Kidney (tissue), 14 donors: Measurements from ENCODE around the gene CCDC85A. TPM values are rescaled to one million over a fixed set of nuclear protein-coding genes. Genes with fewer than 3 reads are reported as not detected.

ENCODE experiments used
- DNase-seq, 5 donors: peaks; one replicate each; pipeline ENCODE4 v3.0.0-alpha.2; 2013 to 2020
- FAIRE-seq: peaks from 2 replicates; lab custom pipeline; 2012; peaks lifted over from hg19 to GRCh38; lab: Jason Lieb, UNC
- H3K27ac ChIP-seq, 2 donors: one replicate each; pipeline ENCODE4 v1.7.0; 2013; ENCODE audit warnings: low read depth in 2 of 2, low read length in 2 of 2, inconsistent platforms in 1 of 2
- H3K27me3 ChIP-seq: one replicate; pipeline ENCODE4 v1.7.1; 2013; ENCODE audit warnings: low read length, inconsistent platforms; ENCODE audit not compliant: control insufficient read depth, insufficient read depth
- H3K36me3 ChIP-seq, 3 donors: one replicate each; pipeline versions ENCODE4 v1.7.0 to v1.7.1; 2013; ENCODE audit warnings: low read length in 3 of 3, control low read depth in 1 of 3, inconsistent platforms in 1 of 3; ENCODE audit not compliant: insufficient read depth in 3 of 3, control insufficient read depth in 2 of 3
- H3K4me1 ChIP-seq, 3 donors: one replicate each; pipeline versions ENCODE4 v1.7.0 to v1.7.1; 2013; ENCODE audit warnings: low read length in 3 of 3, inconsistent platforms in 1 of 3, low read depth in 1 of 3; ENCODE audit not compliant: control insufficient read depth in 2 of 3, insufficient read depth in 2 of 3
- H3K4me3 ChIP-seq, 3 donors: one replicate each; pipeline versions ENCODE4 v1.7.0 to v1.8.1; 2013; ENCODE audit warnings: low read length in 3 of 3, control low read depth in 1 of 3, inconsistent platforms in 1 of 3
- H3K9ac ChIP-seq, 3 donors: one replicate each; pipeline versions ENCODE4 v1.7.0 to v1.7.1; 2013; ENCODE audit warnings: low read length in 3 of 3, control low read depth in 1 of 3, inconsistent platforms in 1 of 3
- H3K9me3 ChIP-seq, 3 donors: one replicate each; pipeline versions ENCODE4 v1.7.0 to v1.7.1; 2013; ENCODE audit warnings: low read length in 3 of 3, control low read depth in 1 of 3, inconsistent platforms in 1 of 3; ENCODE audit not compliant: control insufficient read depth in 2 of 3, insufficient read depth in 1 of 3
- CTCF ChIP-seq: IDR thresholded peaks from 3 replicates; pipeline ENCODE4 v1.5.1; 2012; ENCODE audit warnings: mild to moderate bottlenecking, moderate library complexity, borderline replicate concordance; ENCODE audit not compliant: insufficient read depth; ENCODE audit errors: extremely low read depth
- intact Hi-C: fragments of 100-400 bp; cut with DNase I; formaldehyde crosslinking; loops from one replicate; pipeline ENCODE4 v1.11.1; 2022
- polyA plus RNA-seq: library from polyadenylated mRNA; stranded (reverse); fragments of 350-450 nt; fragmentation: Illumina TruSeq; extraction: RNeasy Lipid Tissue Mini Kit (QIAGEN cat#74804); gene quantifications from one replicate; pipeline ENCODE4 v1.2.3, GENCODE V29; 2014; ENCODE audit warnings: low read depth, low replicate concordance; ENCODE audit not compliant: insufficient read depth
- total RNA-seq: library from RNA; stranded (reverse); fragmentation: NEBNext Ultra II Directional; extraction: Animal tissue kit (Norgen Biotek cat#: 25700); gene quantifications from one replicate; pipeline ENCODE4 v1.2.1, GENCODE V29; 2021
- donor health status: control.
- donor health status: control.
- donor health status: control.
- donor health status: control.
- donor health status: control.
- donor health status: DM: yes; HTN: yes; CAD: no.
- donor health status: Normal renal cell carcinoma (clear cell type).

Gene CCDC85A
- total and polyA plus RNA-seq, 2 donors from 2014 or later = 0.65 to 2.1 TPM

GRCh38 chr2:56286936-56287335, 103.1 kb downstream of the CCDC85A start:
- FAIRE-seq (no peak), DNase-seq (no peak)
- TF ChIP-seq CTCF = no peak
- Histone ChIP-seq H3K9me3 (no peaks in the 10 kb centered on the region), H3K36me3 (no peaks in the 10 kb centered on the region), H3K27me3 (no peaks in the 10 kb centered on the region), H3K27ac (no peak overlapping the region), H3K9ac (no peak overlapping the region), H3K4me1 (no peaks in the 10 kb centered on the region), H3K4me3 (no peak overlapping the region)
- intact Hi-C loops = no loop called here

- no peaks in the 10 kb centered on the region for H3K9me3 ChIP-seq
- DNase-seq = no peak
- no peak overlapping the region for H3K4me3 ChIP-seq
- H3K36me3 ChIP-seq = no peaks in the 10 kb centered on the region
- H3K27me3 ChIP-seq = no peaks in the 10 kb centered on the region
- no peak overlapping the region for H3K9ac ChIP-seq
- no peak for FAIRE-seq
- H3K4me1 ChIP-seq = no peaks in the 10 kb centered on the region
- no peak for TF ChIP-seq CTCF
- no peak overlapping the region for H3K27ac ChIP-seq
- intact Hi-C loops = no loop called here
These were observed 103.7 kb downstream of the CCDC85A start for GRCh38 chr2:56287508-56287907.

- FAIRE-seq (no peak), DNase-seq (no peak)
- Histone ChIP-seq H3K4me1 (no peaks in the 10 kb centered on the region), H3K27me3 (no peaks in the 10 kb centered on the region), H3K9me3 (no peaks in the 10 kb centered on the region), H3K27ac (no peak overlapping the region), H3K36me3 (no peaks in the 10 kb centered on the region), H3K4me3 (no peak overlapping the region), H3K9ac (no peak overlapping the region)
- intact Hi-C loops = no loop called here
- no peak for TF ChIP-seq CTCF
These were observed 104.2 kb downstream of the CCDC85A start for GRCh38 chr2:56287974-56288373.
